Activated CD8-positive, alpha-beta T cell treated with anti-CD3 and anti-CD28 coated beads for 36 hours (primary cell): Measurements from ENCODE around the gene LIPT2. TPM values are rescaled to one million over a fixed set of nuclear protein-coding genes. Genes with fewer than 3 reads are reported as not detected.

Experiments used
- ATAC-seq: fragments of 200-7000 bp; cut with Tn5 transposase; one replicate; pipeline ENCODE4 v1.10.0; 2021; ENCODE audit warnings: mild to moderate bottlenecking, moderate library complexity
- CTCF ChIA-PET: fragments of 350-600 bp; sonication (Branson Sonifier 250); formaldehyde crosslinking; loops from one replicate; lab custom pipeline; 2021; ENCODE audit warnings: antibody characterized with exemption; lab: Charles Lee
- POLR2A ChIA-PET: fragments of 350-600 bp; sonication (Branson Sonifier 250); formaldehyde crosslinking; loops from one replicate; lab custom pipeline; 2021; ENCODE audit warnings: antibody characterized with exemption; lab: Charles Lee
- DNase-seq: peaks from one replicate; pipeline ENCODE4 v3.0.0-alpha.2; 2020
- H3K27ac Mint-ChIP-seq: one replicate; pipeline ENCODE4 v1.8.0; 2021; ENCODE audit warnings: mild to moderate bottlenecking, mixed read lengths
- H3K27me3 Mint-ChIP-seq: one replicate; pipeline ENCODE4 v1.8.0; 2021; ENCODE audit warnings: mixed read lengths
- H3K36me3 Mint-ChIP-seq: one replicate; pipeline ENCODE4 v1.8.0; 2021; ENCODE audit warnings: low read depth, mixed read lengths
- H3K4me1 Mint-ChIP-seq: one replicate; pipeline ENCODE4 v1.8.0; 2021; ENCODE audit warnings: low read depth, mixed read lengths
- H3K4me3 Mint-ChIP-seq: one replicate; pipeline ENCODE4 v1.8.0; 2021; ENCODE audit warnings: mild to moderate bottlenecking, moderate library complexity, mixed read lengths
- H3K9me3 Mint-ChIP-seq: one replicate; pipeline ENCODE4 v1.8.0; 2021; ENCODE audit warnings: mixed read lengths
- intact Hi-C: fragments of 100-400 bp; cut with micrococcal nuclease; formaldehyde crosslinking; loops from one replicate; pipeline ENCODE4 v1.10.0; 2022
- total RNA-seq, 2 experiments: library from RNA; stranded (reverse); gene quantifications; one replicate each; pipeline ENCODE4 v1.2.3, GENCODE V29; 2021
- TF ChIP-seq, protein P1 (sequence below): fragments of 200-600 bp; IDR thresholded peaks from one replicate; pipeline ENCODE4 v1.8.0; 2022; ENCODE audit warnings: antibody characterized with exemption, mild to moderate bottlenecking

Gene LIPT2
- total RNA-seq, 2 experiments from 2014 or later = 5.9 to 6.8 TPM

GRCh38 chr11:74479732-74480123 is 13.8 kb downstream of the LIPT2 start:
- no peak overlapping the region for H3K27ac Mint-ChIP-seq
- ChIA-PET POLR2A (no interaction called here), CTCF (interaction anchor here (1.8 kb wide), 1 partner anchor 30 kb away, joined by 5 read pairs; no protein-coding TSS in a partner anchor)

GRCh38 chr11:74478877-74479731 is 14.4 kb downstream of the LIPT2 start:
- TF ChIP-seq, protein P1, sequence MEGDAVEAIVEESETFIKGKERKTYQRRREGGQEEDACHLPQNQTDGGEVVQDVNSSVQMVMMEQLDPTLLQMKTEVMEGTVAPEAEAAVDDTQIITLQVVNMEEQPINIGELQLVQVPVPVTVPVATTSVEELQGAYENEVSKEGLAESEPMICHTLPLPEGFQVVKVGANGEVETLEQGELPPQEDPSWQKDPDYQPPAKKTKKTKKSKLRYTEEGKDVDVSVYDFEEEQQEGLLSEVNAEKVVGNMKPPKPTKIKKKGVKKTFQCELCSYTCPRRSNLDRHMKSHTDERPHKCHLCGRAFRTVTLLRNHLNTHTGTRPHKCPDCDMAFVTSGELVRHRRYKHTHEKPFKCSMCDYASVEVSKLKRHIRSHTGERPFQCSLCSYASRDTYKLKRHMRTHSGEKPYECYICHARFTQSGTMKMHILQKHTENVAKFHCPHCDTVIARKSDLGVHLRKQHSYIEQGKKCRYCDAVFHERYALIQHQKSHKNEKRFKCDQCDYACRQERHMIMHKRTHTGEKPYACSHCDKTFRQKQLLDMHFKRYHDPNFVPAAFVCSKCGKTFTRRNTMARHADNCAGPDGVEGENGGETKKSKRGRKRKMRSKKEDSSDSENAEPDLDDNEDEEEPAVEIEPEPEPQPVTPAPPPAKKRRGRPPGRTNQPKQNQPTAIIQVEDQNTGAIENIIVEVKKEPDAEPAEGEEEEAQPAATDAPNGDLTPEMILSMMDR = no peak
- Mint-ChIP-seq H3K36me3 (no peaks in the 10 kb centered on the region), H3K27ac (no peak overlapping the region), H3K4me3 (no peak overlapping the region), H3K9me3 (no peaks in the 10 kb centered on the region), H3K4me1 (no peaks in the 10 kb centered on the region), H3K27me3 (peaks cover 2% of the 10 kb centered on the region)
- no peak for ATAC-seq
- DNase-seq = no peak
- ChIA-PET POLR2A (interaction anchor here (0.7 kb wide), 2 partner anchors 9 to 241 kb away, joined by 3 read pairs; no protein-coding TSS in a partner anchor), CTCF (interaction anchor here (1.8 kb wide), 1 partner anchor 30 kb away, joined by 5 read pairs; no protein-coding TSS in a partner anchor)
- intact Hi-C loops = no loop called here

More at GRCh38 chr11:74479732-74480123, 13.8 kb downstream of the LIPT2 start:
- no peak for ATAC-seq
- no peak overlapping the region for H3K4me3 Mint-ChIP-seq
- no peaks in the 10 kb centered on the region for H3K36me3 Mint-ChIP-seq
- no peak for DNase-seq
- no peaks in the 10 kb centered on the region for H3K4me1 Mint-ChIP-seq
- peaks cover 2% of the 10 kb centered on the region for H3K27me3 Mint-ChIP-seq
- TF ChIP-seq, protein P1 = no peak
- no peaks in the 10 kb centered on the region for H3K9me3 Mint-ChIP-seq
- intact Hi-C loops = no loop called here

DNA sequence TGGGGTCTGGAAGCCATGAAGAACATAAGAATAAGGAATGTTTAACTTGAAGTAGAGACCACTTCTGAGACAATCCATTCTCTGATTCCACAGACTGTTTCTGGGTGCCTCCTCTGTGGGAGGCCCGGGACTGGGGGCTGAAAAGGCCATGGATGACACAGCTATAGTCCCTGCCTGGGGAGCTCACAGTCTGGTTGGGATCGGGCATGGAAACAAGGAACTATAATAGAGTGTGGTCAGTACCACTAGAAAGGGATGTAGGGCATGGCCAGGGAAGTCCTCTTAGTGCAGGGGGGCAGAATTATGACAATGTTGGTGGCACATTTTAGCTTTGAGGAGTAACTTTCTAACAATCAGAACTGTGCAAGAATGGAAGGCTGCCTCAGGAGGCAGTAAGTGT is 17.0 kb downstream of the LIPT2 start:
- H3K9me3 Mint-ChIP-seq = no peaks in the 10 kb centered on the region
- CTCF ChIA-PET = interaction anchor here (0.5 to 1.1 kb wide), 2 partner anchors 22 to 87 kb away, joined by 3 read pairs; no protein-coding TSS in a partner anchor
- no peak overlapping the region for H3K4me3 Mint-ChIP-seq
- H3K27me3 Mint-ChIP-seq = peaks cover 5% of the 10 kb centered on the region
- no peaks in the 10 kb centered on the region for H3K36me3 Mint-ChIP-seq
- POLR2A ChIA-PET = no interaction called here
- ATAC-seq (no peak), DNase-seq (no peak)
- peaks cover 8% of the 10 kb centered on the region for H3K4me1 Mint-ChIP-seq
- intact Hi-C loops = no loop called here
- TF ChIP-seq, protein P1 = no peak
- no peak overlapping the region for H3K27ac Mint-ChIP-seq

DNA sequence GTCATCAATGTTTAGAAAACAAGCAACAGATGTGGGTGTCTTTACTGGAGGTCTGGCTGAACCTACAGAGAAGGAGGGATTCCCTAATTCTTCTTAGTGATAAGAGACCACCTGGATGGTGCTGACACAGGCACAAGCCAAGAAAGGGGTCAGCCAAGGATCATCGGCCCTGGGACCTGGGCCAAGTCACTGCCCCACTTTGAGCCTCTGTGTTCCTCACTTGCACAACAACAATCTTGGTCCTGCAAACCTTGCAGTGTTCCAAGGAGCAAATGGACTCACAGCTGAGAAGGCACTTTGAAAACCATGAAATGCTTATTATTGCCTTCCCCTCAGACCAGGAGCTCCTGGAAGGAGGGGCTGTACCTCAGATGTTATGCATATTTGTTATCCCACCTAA is 19.2 kb downstream of the LIPT2 start:
- POLR2A ChIA-PET = no interaction called here
- H3K27me3 Mint-ChIP-seq = peaks cover 5% of the 10 kb centered on the region
- H3K4me3 Mint-ChIP-seq = no peak overlapping the region
- no peak overlapping the region for H3K27ac Mint-ChIP-seq
- ATAC-seq (no peak), DNase-seq (no peak)
- TF ChIP-seq, protein P1 = no peak
- CTCF ChIA-PET = interaction anchor here (1.3 kb wide), 1 partner anchor 96 kb away, joined by 3 read pairs; no protein-coding TSS in a partner anchor
- intact Hi-C loops = no loop called here
- no peaks in the 10 kb centered on the region for H3K36me3 Mint-ChIP-seq
- H3K9me3 Mint-ChIP-seq = no peaks in the 10 kb centered on the region
- H3K4me1 Mint-ChIP-seq = peaks cover 8% of the 10 kb centered on the region
